A549 (cell line): ENCODE results near the gene ARHGAP25. TPM values are rescaled to one million over a fixed set of nuclear protein-coding genes. Genes with fewer than 3 reads are reported as not detected.

Source experiments
- ATAC-seq, 2 experiments: fragments of 200-7000 bp in 1 of 2; fragments of >200 bp in 1 of 2; cut with Nextera tagmentation in 1 of 2; cut with Tn5 transposase in 1 of 2; 3 replicates each; pipeline versions ENCODE4 v1.8.0 to v1.9.1; 2018 to 2020; ENCODE audit warnings: mild to moderate bottlenecking in 1 of 2, moderate library complexity in 1 of 2
- CTCF ChIA-PET: fragments of 300-600 bp; sonication (Branson Sonifier 250); formaldehyde crosslinking; extraction: SDS; loops from one replicate; lab custom pipeline; 2021; ENCODE audit warnings: antibody characterized with exemption, inconsistent platforms; lab: Yijun Ruan, JAX
- POLR2A ChIA-PET: fragments of 350-600 bp; formaldehyde crosslinking; extraction: SDS; loops from one replicate; lab custom pipeline; 2021; ENCODE audit warnings: antibody characterized with exemption, inconsistent platforms; lab: Yijun Ruan, JAX
- DNase-seq, 2 experiments: peaks; one replicate each; pipeline versions ENCODE4 v3.0.0 to v3.0.0-alpha.2; 2011 to 2016; ENCODE audit warnings: low read depth in 1 of 2, low spot score in 1 of 2
- FAIRE-seq: peaks from 2 replicates; lab custom pipeline; 2011; peaks lifted over from hg19 to GRCh38; lab: Jason Lieb, UNC
- H3K27ac ChIP-seq, 2 experiments: fragments of >200 bp; sonication (Bioruptor Twin); formaldehyde crosslinking; 3 replicates each; pipeline ENCODE4 v1.5.1; 2016 to 2017
- H3K4me1 ChIP-seq: fragments of >200 bp; sonication (Bioruptor Twin); formaldehyde crosslinking; 3 replicates; pipeline ENCODE4 v1.6.1; 2016
- H3K4me2 ChIP-seq: fragments of >200 bp; sonication (Bioruptor Twin); formaldehyde crosslinking; 3 replicates; pipeline ENCODE4 v1.6.1; 2016
- H3K4me3 ChIP-seq: fragments of >200 bp; sonication (Bioruptor Twin); formaldehyde crosslinking; 3 replicates; pipeline ENCODE4 v1.5.1; 2016
- H3K9me3 ChIP-seq: fragments of >200 bp; sonication (Bioruptor Twin); formaldehyde crosslinking; 3 replicates; pipeline ENCODE4 v1.6.1; 2016
- CEBPB ChIP-seq, 2 experiments: fragments of >200 bp in 1 of 2; sonication (Bioruptor Twin) in 1 of 2; formaldehyde crosslinking in 1 of 2; IDR thresholded peaks; 2 replicates each; pipeline ENCODE4 v1.6.1; 2012 to 2016
- CHD4 ChIP-seq: fragments of 200-600 bp; sonication (generic); IDR thresholded peaks from 2 replicates; pipeline ENCODE4 v1.6.1; 2016; ENCODE audit warnings: antibody characterized with exemption, mild to moderate bottlenecking, borderline replicate concordance
- ELK1 ChIP-seq: fragments of 150-350 bp; IDR thresholded peaks from 2 replicates; pipeline ENCODE4 v1.6.1; 2014; ENCODE audit warnings: low read depth, mild to moderate bottlenecking, low read length
- ESRRA ChIP-seq: fragments of 150-350 bp; IDR thresholded peaks from 2 replicates; pipeline ENCODE4 v1.6.1; 2014; ENCODE audit warnings: mild to moderate bottlenecking, low read length, borderline replicate concordance
- GATA3 ChIP-seq: IDR thresholded peaks from 2 replicates; pipeline ENCODE4 v1.6.1; 2012; ENCODE audit warnings: borderline replicate concordance
- HEYL ChIP-seq: fragments of 250-450 bp; sonication (Bioruptor Pico); IDR thresholded peaks from 2 replicates; pipeline ENCODE4 v1.8.0; 2021; ENCODE audit warnings: mild to moderate bottlenecking, moderate library complexity
- HOXB5 ChIP-seq: fragments of 250-450 bp; sonication (Bioruptor Pico); IDR thresholded peaks from 2 replicates; pipeline ENCODE4 v1.5.0; 2020; ENCODE audit warnings: mild to moderate bottlenecking, moderate library complexity
- JUN ChIP-seq, 2 experiments: fragments of >200 bp; sonication (Bioruptor Twin); formaldehyde crosslinking; IDR thresholded peaks; 2 replicates in 1 of 2; 3 replicates in 1 of 2; pipeline ENCODE4 v1.6.1; 2016 to 2017
- KDM1A ChIP-seq: fragments of 200-600 bp; sonication (generic); IDR thresholded peaks from 2 replicates; pipeline ENCODE4 v1.6.1; 2016; ENCODE audit warnings: low read depth, mild to moderate bottlenecking
- KDM5A ChIP-seq: fragments of 200-600 bp; sonication (generic); IDR thresholded peaks from 2 replicates; pipeline ENCODE4 v1.6.1; 2016; ENCODE audit warnings: antibody characterized with exemption, mild to moderate bottlenecking
- MAFK ChIP-seq: fragments of 450-650 bp; IDR thresholded peaks from 2 replicates; pipeline ENCODE4 v1.6.1; 2014; ENCODE audit not compliant: partially characterized antibody
- MAX ChIP-seq: IDR thresholded peaks from 2 replicates; pipeline ENCODE4 v1.6.1; 2012
- NFE2L2 ChIP-seq: fragments of 150-350 bp; conservative IDR thresholded peaks from 2 replicates; pipeline ENCODE4 v1.6.1; 2014; ENCODE audit warnings: low read length
- NR3C1 ChIP-seq: fragments of >200 bp; sonication (Bioruptor Twin); formaldehyde crosslinking; IDR thresholded peaks from 3 replicates; pipeline ENCODE4 v1.6.1; 2017
- PBX3 ChIP-seq: IDR thresholded peaks from 2 replicates; pipeline ENCODE4 v1.6.1; 2012
- POLR2A ChIP-seq: IDR thresholded peaks from 2 replicates; pipeline ENCODE4 v1.6.1; 2012; ENCODE audit warnings: mild to moderate bottlenecking, low read length
- POLR2AphosphoS2 ChIP-seq: conservative IDR thresholded peaks from 2 replicates; pipeline ENCODE4 v1.6.1; 2012; ENCODE audit warnings: low read length, improper control_type of control experiment, inconsistent platforms
- RAD21 ChIP-seq, 2 experiments: fragments of >200 bp in 1 of 2; sonication (Bioruptor Twin) in 1 of 2; formaldehyde crosslinking in 1 of 2; IDR thresholded peaks in 1 of 2; conservative IDR thresholded peaks in 1 of 2; 2 replicates in 1 of 2; 3 replicates in 1 of 2; pipeline ENCODE4 v1.6.1; 2012 to 2018; ENCODE audit warnings: inconsistent platforms in 1 of 2
- RARB ChIP-seq: fragments of 250-450 bp; sonication (Bioruptor Pico); IDR thresholded peaks from 2 replicates; pipeline ENCODE4 v1.8.0; 2021; ENCODE audit warnings: mild to moderate bottlenecking, moderate library complexity
- RCOR1 ChIP-seq: fragments of 150-350 bp; IDR thresholded peaks from 2 replicates; pipeline ENCODE4 v1.6.1; 2014; ENCODE audit warnings: antibody characterized with exemption, low read length, low read depth
- REST ChIP-seq: fragments of 200-600 bp; sonication (generic); IDR thresholded peaks from 2 replicates; pipeline ENCODE4 v1.6.1; 2016; ENCODE audit warnings: antibody characterized with exemption, mild to moderate bottlenecking, moderate library complexity
- TP53 ChIP-seq: fragments of 250-450 bp; sonication (Bioruptor Pico); IDR thresholded peaks from 2 replicates; pipeline ENCODE4 v1.5.0; 2021; ENCODE audit warnings: mild to moderate bottlenecking, moderate library complexity
- USF2 ChIP-seq: fragments of 450-650 bp; IDR thresholded peaks from 2 replicates; pipeline ENCODE4 v1.6.1; 2014; ENCODE audit warnings: antibody characterized with exemption
- ZC3H11A ChIP-seq: fragments of 450-650 bp; IDR thresholded peaks from 2 replicates; pipeline ENCODE4 v1.6.1; 2014; ENCODE audit warnings: antibody characterized with exemption, mild to moderate bottlenecking
- ZSCAN20 ChIP-seq: fragments of 250-450 bp; sonication (Bioruptor Pico); IDR thresholded peaks from 2 replicates; pipeline ENCODE4 v1.8.0; 2022; ENCODE audit warnings: mild to moderate bottlenecking, moderate library complexity
- WGBS: methylation state at CpG from one replicate; pipeline ENCODE4 v1.1.6; 2017; ENCODE audit errors: missing lambda C conversion rate; 5-methylcytosine and 5-hydroxymethylcytosine counted together
- polyA plus RNA-seq, 4 experiments: library from polyadenylated mRNA; depleted of rRNA in 3 of 4; stranded (reverse); fragments of >200 nt; fragmentation: RNase III in 1 of 4; extraction: RNeasy Plus Mini Kit Qiagen cat#74134 plus additional on column Dnase treatment in 1 of 4; gene quantifications; 2 replicates in 3 of 4; 3 replicates in 1 of 4; pipeline ENCODE4 v1.2.3, GENCODE V29; 2011 to 2017

Gene ARHGAP25
- polyA plus RNA-seq, 2 of the 4 experiments (the other 2 are of a cell fraction) = 0.50 to 2.4 TPM

- ChIA-PET POLR2A (no interaction called here), CTCF (interaction anchor here (1.4 to 5.5 kb wide), 3 partner anchors 8 to 182 kb away, joined by 3 to 48 read pairs (median 18); no protein-coding TSS in a partner anchor)
- Histone ChIP-seq H3K4me1 (no peaks in the 10 kb centered on the region), H3K27ac (no peak overlapping the region), H3K4me3 (no peak overlapping the region), H3K4me2 (no peak overlapping the region), H3K9me3 (no peaks in the 10 kb centered on the region)
- FAIRE-seq (no peak), ATAC-seq (no peak), DNase-seq (no peak)
- TF ChIP-seq HEYL (CRISPR knock-in tag) = no peak
- TF ChIP-seq POLR2A = no peak
- no peak for TF ChIP-seq TP53
- no peak for TF ChIP-seq NFE2L2
- TF ChIP-seq KDM1A = no peak
- no peak for TF ChIP-seq CHD4
- no peak for TF ChIP-seq ZC3H11A
- TF ChIP-seq ZSCAN20 (CRISPR knock-in tag) = no peak
- TF ChIP-seq RAD21 (conservative IDR thresholded peaks at IDR 0.05 in 1 of 2, IDR thresholded peaks at IDR 0.05 in 1 of 2) = no peak
- no peak for TF ChIP-seq HOXB5 (CRISPR knock-in tag)
- TF ChIP-seq GATA3 = no peak
- TF ChIP-seq REST = no peak
- TF ChIP-seq KDM5A = no peak
- no peak for TF ChIP-seq PBX3
- no peak for TF ChIP-seq MAX
- TF ChIP-seq RCOR1 = no peak
- no peak for TF ChIP-seq POLR2AphosphoS2
- no peak for TF ChIP-seq RARB (CRISPR knock-in tag)
- TF ChIP-seq MAFK = no peak
- WGBS = 35% methylated on average over 3 of the region's 3 CpGs
Observed at GRCh38 chr2:68743531-68743930, 8.9 kb downstream of the ARHGAP25 start.

GRCh38 chr2:68744366-68744912, 9.8 kb downstream of the ARHGAP25 start:
- DNase-seq = no peak
- ChIA-PET CTCF (interaction anchor here (0.8 to 4.5 kb wide), 5 partner anchors 10 to 181 kb away, joined by 3 to 18 read pairs (median 4); no protein-coding TSS in a partner anchor), POLR2A (no interaction called here)

GRCh38 chr2:68745006-68745405, 10.4 kb downstream of the ARHGAP25 start:
- no peak for TF ChIP-seq CEBPB (IDR thresholded peaks at IDR 0.05)
- TF ChIP-seq ELK1 = no peak
- no peak for TF ChIP-seq USF2
- TF ChIP-seq MAX = no peak
- Histone ChIP-seq H3K4me2 (no peak overlapping the region), H3K9me3 (no peaks in the 10 kb centered on the region), H3K4me1 (no peaks in the 10 kb centered on the region), H3K27ac (no peak overlapping the region), H3K4me3 (no peak overlapping the region)
- ATAC-seq (no peak), DNase-seq (no peak), FAIRE-seq (no peak)
- WGBS = 82% methylated on average over 2 of the region's 2 CpGs
- CTCF ChIA-PET = interaction anchor here (0.5 to 4.5 kb wide), 7 partner anchors 21 to 281 kb away, joined by 3 to 18 read pairs (median 4); no protein-coding TSS in a partner anchor
- POLR2A ChIA-PET = no interaction called here

More at GRCh38 chr2:68744366-68744912, 9.8 kb downstream of the ARHGAP25 start:
- Histone ChIP-seq H3K4me2 (no peak overlapping the region), H3K4me3 (no peak overlapping the region), H3K9me3 (no peaks in the 10 kb centered on the region), H3K27ac (no peak overlapping the region), H3K4me1 (no peaks in the 10 kb centered on the region)
- WGBS = 92% methylated on average over 4 of the region's 4 CpGs
- TF ChIP-seq ESRRA (no peak), POLR2AphosphoS2 (no peak), JUN (IDR thresholded peaks at IDR 0.05) (no peak), ZSCAN20 (CRISPR knock-in tag) (no peak), NR3C1 (no peak)
- no peak for ATAC-seq
- FAIRE-seq = no peak
